Gastrocnemius medialis (tissue), 4 donors: ENCODE data around the gene SURF6.

Experiments used
- POLR2A ChIP-seq, 2 donors: fragments of 450-650 bp; IDR thresholded peaks; one replicate each; pipeline ENCODE4 v1.6.1; 2017; ENCODE audit warnings: antibody characterized with exemption in 2 of 2, mild to moderate bottlenecking in 2 of 2, moderate library complexity in 2 of 2
- TF ChIP-seq, protein P1 (sequence below), 5 experiments: fragments of 450-650 bp in 3 of 5; fragments of 200-600 bp in 2 of 5; sonication (generic) in 2 of 5; IDR thresholded peaks in 4 of 5; conservative IDR thresholded peaks in 1 of 5; 1 replicate in 4 of 5; 2 replicates in 1 of 5; pipeline ENCODE4 v1.5.1; 2016 to 2019; ENCODE audit warnings: antibody characterized with exemption in 5 of 5, mild to moderate bottlenecking in 3 of 5, moderate library complexity in 3 of 5

DNA sequence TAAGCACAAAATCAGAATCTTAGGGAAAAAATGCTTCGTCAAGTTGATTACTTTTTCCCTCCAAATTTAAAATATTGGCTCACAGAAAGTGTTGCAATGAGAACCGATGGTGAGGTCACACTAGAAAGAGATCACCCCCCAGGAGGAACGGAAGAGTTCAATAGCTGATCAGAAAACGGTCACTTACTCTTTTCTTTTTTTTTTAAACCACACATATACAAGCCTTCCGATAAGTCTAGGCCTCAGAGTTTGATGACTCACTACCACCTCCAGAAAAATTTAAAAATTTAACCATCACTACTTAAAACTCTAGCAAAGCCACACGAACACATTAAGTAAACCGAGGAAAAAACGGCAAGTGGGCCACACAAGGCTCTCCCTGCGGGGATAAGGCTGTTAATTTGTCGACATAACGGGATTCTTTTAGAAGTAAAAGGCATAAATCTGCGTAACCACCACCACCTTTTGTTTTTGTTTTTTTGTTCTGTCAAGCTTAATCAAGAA lies 38.7 kb upstream of the SURF6 start:
- TF ChIP-seq, protein P1, sequence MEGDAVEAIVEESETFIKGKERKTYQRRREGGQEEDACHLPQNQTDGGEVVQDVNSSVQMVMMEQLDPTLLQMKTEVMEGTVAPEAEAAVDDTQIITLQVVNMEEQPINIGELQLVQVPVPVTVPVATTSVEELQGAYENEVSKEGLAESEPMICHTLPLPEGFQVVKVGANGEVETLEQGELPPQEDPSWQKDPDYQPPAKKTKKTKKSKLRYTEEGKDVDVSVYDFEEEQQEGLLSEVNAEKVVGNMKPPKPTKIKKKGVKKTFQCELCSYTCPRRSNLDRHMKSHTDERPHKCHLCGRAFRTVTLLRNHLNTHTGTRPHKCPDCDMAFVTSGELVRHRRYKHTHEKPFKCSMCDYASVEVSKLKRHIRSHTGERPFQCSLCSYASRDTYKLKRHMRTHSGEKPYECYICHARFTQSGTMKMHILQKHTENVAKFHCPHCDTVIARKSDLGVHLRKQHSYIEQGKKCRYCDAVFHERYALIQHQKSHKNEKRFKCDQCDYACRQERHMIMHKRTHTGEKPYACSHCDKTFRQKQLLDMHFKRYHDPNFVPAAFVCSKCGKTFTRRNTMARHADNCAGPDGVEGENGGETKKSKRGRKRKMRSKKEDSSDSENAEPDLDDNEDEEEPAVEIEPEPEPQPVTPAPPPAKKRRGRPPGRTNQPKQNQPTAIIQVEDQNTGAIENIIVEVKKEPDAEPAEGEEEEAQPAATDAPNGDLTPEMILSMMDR (IDR thresholded peaks at IDR 0.05 in 4 of 5, conservative IDR thresholded peaks at IDR 0.05 in 1 of 5): no peak
- TF ChIP-seq POLR2A (IDR thresholded peaks at IDR 0.05): no peak
